ENCODE measurements around the gene SH3RF2. TPM values are rescaled to one million over a fixed set of nuclear protein-coding genes. Genes with fewer than 3 reads are reported as not detected.
"Not testable (repeated sequence)": the region's sequence is repeated elsewhere in the genome, so short reads cannot be mapped to it uniquely, and the experiment has no call there.

Gene SH3RF2
- total RNA-seq, 2 donors from 2014 or later: not detected

- no peak overlapping the region for H3K27ac Mint-ChIP-seq
- no peaks in the 10 kb centered on the region for H3K36me3 Mint-ChIP-seq
- DNase-seq (ENCODE audit: low spot score in 2 of 2) (no peak), ATAC-seq (no peak)
- peaks cover 0 to 5% of the 10 kb centered on the region in 2 donors for H3K9me3 Mint-ChIP-seq
Measured at GRCh38 chr5:146005264-146005663, 68.9 kb downstream of the SH3RF2 start.

GRCh38 chr5:146005723-146006122, 69.3 kb downstream of the SH3RF2 start:
- Mint-ChIP-seq H3K36me3 (no peaks in the 10 kb centered on the region), H3K9me3 (peaks cover 0 to 5% of the 10 kb centered on the region in 2 donors), H3K27ac (no peak overlapping the region)
- ATAC-seq (no peak), DNase-seq (ENCODE audit: low spot score in 2 of 2) (no peak)

- DNase-seq (ENCODE audit: low spot score in 2 of 2) (no peak), ATAC-seq (no peak)
- H3K27ac Mint-ChIP-seq: no peak overlapping the region
- no peaks in the 10 kb centered on the region for H3K36me3 Mint-ChIP-seq
- H3K9me3 Mint-ChIP-seq: peaks cover 0 to 5% of the 10 kb centered on the region in 2 donors
Measured at GRCh38 chr5:146006470-146007190, 70.3 kb downstream of the SH3RF2 start.

- no peak for DNase-seq (ENCODE audit: low spot score in 2 of 2)
- peaks cover 0 to 5% of the 10 kb centered on the region in 2 donors for H3K9me3 Mint-ChIP-seq
- no peaks in the 10 kb centered on the region for H3K36me3 Mint-ChIP-seq
- no peak for ATAC-seq
- H3K27ac Mint-ChIP-seq: no peak overlapping the region
Measured at GRCh38 chr5:146007270-146007669, 70.9 kb downstream of the SH3RF2 start.

- H3K36me3 Mint-ChIP-seq: peaks cover 0 to 2% of the 10 kb centered on the region in 2 donors
Measured at GRCh38 chr5:146007989-146008388, 71.6 kb downstream of the SH3RF2 start.

GRCh38 chr5:146009020-146009419, 72.6 kb downstream of the SH3RF2 start:
- Mint-ChIP-seq H3K9me3 (peaks cover 0 to 10% of the 10 kb centered on the region in 2 donors), H3K27ac (no peak overlapping the region), H3K36me3 (peaks cover 0 to 5% of the 10 kb centered on the region in 2 donors)
- DNase-seq (ENCODE audit: low spot score in 2 of 2) (no peak), ATAC-seq (no peak)

More at GRCh38 chr5:146007989-146008388, 71.6 kb downstream of the SH3RF2 start:
- no peak for DNase-seq (ENCODE audit: low spot score in 2 of 2)
- H3K27ac Mint-ChIP-seq: no peak overlapping the region
- no peak for ATAC-seq
- peaks cover 0 to 7% of the 10 kb centered on the region in 2 donors for H3K9me3 Mint-ChIP-seq

GRCh38 chr5:146010447-146010846, 74.1 kb downstream of the SH3RF2 start:
- H3K36me3 Mint-ChIP-seq; H3K27ac Mint-ChIP-seq; DNase-seq (ENCODE audit: low spot score in 2 of 2); ATAC-seq: not testable (repeated sequence)
- H3K9me3 Mint-ChIP-seq: peaks cover 0 to 14% of the 10 kb centered on the region in 2 donors

- no peak overlapping the region for H3K27ac Mint-ChIP-seq
- ATAC-seq (no peak), DNase-seq (ENCODE audit: low spot score in 2 of 2) (no peak)
- H3K36me3 Mint-ChIP-seq: peaks cover 0 to 5% of the 10 kb centered on the region in 2 donors
- H3K9me3 Mint-ChIP-seq: peaks cover 3 to 9% of the 10 kb centered on the region in 2 donors
Measured at GRCh38 chr5:146013761-146014160, 77.4 kb downstream of the SH3RF2 start.

- peaks cover 0 to 5% of the 10 kb centered on the region in 2 donors for H3K36me3 Mint-ChIP-seq
Measured at GRCh38 chr5:146015001-146015400, 78.6 kb downstream of the SH3RF2 start.

GRCh38 chr5:146016764-146017484, 80.5 kb downstream of the SH3RF2 start:
- no peak overlapping the region for H3K27ac Mint-ChIP-seq
- DNase-seq (ENCODE audit: low spot score in 2 of 2) (no peak), ATAC-seq (no peak)
- peaks cover 3 to 9% of the 10 kb centered on the region in 2 donors for H3K9me3 Mint-ChIP-seq
- H3K36me3 Mint-ChIP-seq: peaks cover 0 to 5% of the 10 kb centered on the region in 2 donors

More at GRCh38 chr5:146015001-146015400, 78.6 kb downstream of the SH3RF2 start:
- H3K27ac Mint-ChIP-seq: no peak overlapping the region
- DNase-seq (ENCODE audit: low spot score in 2 of 2): no peak
- peaks cover 3 to 9% of the 10 kb centered on the region in 2 donors for H3K9me3 Mint-ChIP-seq
- ATAC-seq: no peak

GRCh38 chr5:146018514-146019375, 82.4 kb downstream of the SH3RF2 start:
- no peak for ATAC-seq
- peaks cover 3 to 4% of the 10 kb centered on the region in 2 donors for H3K9me3 Mint-ChIP-seq
- no peak for DNase-seq (ENCODE audit: low spot score in 2 of 2)

GRCh38 chr5:146020100-146020499, 83.7 kb downstream of the SH3RF2 start:
- Mint-ChIP-seq H3K9me3 (peaks cover 3% of the 10 kb centered on the region in 2 donors), H3K36me3 (no peaks in the 10 kb centered on the region), H3K27ac (no peak overlapping the region)
- ATAC-seq (no peak), DNase-seq (ENCODE audit: low spot score in 2 of 2) (no peak)

More at GRCh38 chr5:146018514-146019375, 82.4 kb downstream of the SH3RF2 start:
- Mint-ChIP-seq H3K36me3 (no peaks in the 10 kb centered on the region), H3K27ac (no peak overlapping the region)

GRCh38 chr5:146024034-146024433, 87.7 kb downstream of the SH3RF2 start:
- ATAC-seq (no peak), DNase-seq (ENCODE audit: low spot score in 2 of 2) (no peak)
- H3K9me3 Mint-ChIP-seq: no peaks in the 10 kb centered on the region
- H3K36me3 Mint-ChIP-seq: no peaks in the 10 kb centered on the region
- H3K27ac Mint-ChIP-seq: no peak overlapping the region

- Mint-ChIP-seq H3K36me3 (no peaks in the 10 kb centered on the region), H3K9me3 (no peaks in the 10 kb centered on the region), H3K27ac (no peak overlapping the region)
- no peak for ATAC-seq
- DNase-seq (ENCODE audit: low spot score in 2 of 2): no peak
Measured at GRCh38 chr5:146025114-146025680, 88.8 kb downstream of the SH3RF2 start.

- no peak overlapping the region for H3K27ac Mint-ChIP-seq
- no peaks in the 10 kb centered on the region for H3K36me3 Mint-ChIP-seq
- DNase-seq (ENCODE audit: low spot score in 2 of 2) (no peak), ATAC-seq (no peak)
- H3K9me3 Mint-ChIP-seq: no peaks in the 10 kb centered on the region
Measured at GRCh38 chr5:146025681-146026080, 89.3 kb downstream of the SH3RF2 start.

- no peak for DNase-seq (ENCODE audit: low spot score in 2 of 2)
- no peak overlapping the region for H3K27ac Mint-ChIP-seq
- no peak for ATAC-seq
- H3K36me3 Mint-ChIP-seq: no peaks in the 10 kb centered on the region
- H3K9me3 Mint-ChIP-seq: no peaks in the 10 kb centered on the region
Measured at GRCh38 chr5:146026307-146027010, 90.1 kb downstream of the SH3RF2 start.
